Right cardiac atrium (tissue), 5 donors: Measurements from ENCODE around the gene MAGEF1. TPM values are rescaled to one million over a fixed set of nuclear protein-coding genes. Genes with fewer than 3 reads are reported as not detected.

Experiments
- ATAC-seq, 2 donors: fragments of 200-7000 bp; cut with Tn5 transposase; one replicate each; pipeline versions ENCODE4 v1.8.0 to v1.9.1; 2020; ENCODE audit warnings: moderate library complexity in 2 of 2, mild to moderate bottlenecking in 1 of 2
- DNase-seq, 3 donors: peaks; one replicate each; pipeline ENCODE4 v3.0.0-alpha.2; 2020
- H3K27ac ChIP-seq: one replicate; pipeline ENCODE4 v1.5.1; 2013; ENCODE audit warnings: mild to moderate bottlenecking, low read length, control low read depth, moderate library complexity
- H3K27me3 ChIP-seq: one replicate; pipeline ENCODE4 v1.6.1; 2013; ENCODE audit not compliant: control insufficient read depth, insufficient read depth
- H3K4me1 ChIP-seq: one replicate; pipeline ENCODE4 v1.6.1; 2013; ENCODE audit warnings: low read length; ENCODE audit not compliant: control insufficient read depth, insufficient read depth
- H3K4me3 ChIP-seq: one replicate; pipeline ENCODE4 v1.5.1; 2013; ENCODE audit warnings: low read length, control low read depth
- H3K9me3 ChIP-seq: one replicate; pipeline ENCODE4 v1.6.1; 2013; ENCODE audit warnings: low read length; ENCODE audit not compliant: control insufficient read depth
- WGBS: extraction: QIAGEN DNeasy Blood & Tissue Kit; methylation state at CpG from one replicate; pipeline ENCODE4 v1.1.7; 2013; 5-methylcytosine and 5-hydroxymethylcytosine counted together
- intact Hi-C, 4 donors: fragments of 100-400 bp; cut with DNase I; formaldehyde crosslinking; loops; one replicate each; pipeline versions ENCODE4 v1.11.0 to v1.14.0; 2022 to 2023
- polyA plus RNA-seq: library from polyadenylated mRNA; stranded (reverse); fragments of 200-250 nt; gene quantifications from one replicate; pipeline ENCODE4 v1.2.3, GENCODE V29; 2013
- total RNA-seq, 4 donors: library from RNA; stranded (reverse); fragmentation: NEBNext Ultra II Directional; extraction: Animal tissue kit (Norgen Biotek cat#: 25700); gene quantifications; one replicate each; pipeline ENCODE4 v1.2.1, GENCODE V29; 2021
- donor health status: healthy with polysubstance abuse.
- donor health status: DM: no; HTN: yes; CAD: no.
- donor health status: DM: no; HTN: no; CAD: no.
- donor health status: DM: no; HTN: yes; CAD: no; lungs with severe emphysema.
- donor health status: DM: yes; HTN: yes; CAD: no.

MAGEF1 gene
- total and polyA plus RNA-seq, 5 donors = 25.5 to 30.4 (median 29.0) TPM

DNA sequence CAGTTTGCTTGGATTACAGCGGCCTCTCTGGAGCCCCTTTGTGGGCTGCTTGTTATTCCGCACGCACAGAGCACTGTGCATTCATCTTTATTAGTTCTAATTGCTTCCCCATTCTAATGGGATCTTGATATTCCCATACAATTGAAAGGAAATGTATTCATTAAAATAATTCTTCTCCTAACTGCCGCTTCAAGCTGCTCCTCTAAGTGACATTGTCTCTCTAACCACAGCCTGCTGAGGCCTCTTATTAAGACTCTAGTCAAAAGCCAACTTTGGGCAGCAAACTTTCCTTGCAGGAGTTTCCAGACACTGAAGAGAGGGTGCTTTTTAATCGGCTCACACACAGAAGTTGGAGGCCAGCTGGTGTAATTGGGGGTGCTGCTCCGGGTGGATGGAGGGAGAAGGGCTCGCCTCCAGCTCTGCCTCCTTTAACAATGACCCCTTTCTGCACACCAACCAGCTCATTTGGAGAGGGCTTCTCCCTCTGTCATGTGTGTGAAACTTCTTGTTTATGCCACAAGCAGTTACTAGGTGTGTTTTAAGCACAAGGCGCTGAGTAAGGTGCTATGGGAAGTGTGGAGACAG lies 5.6 kb upstream of the MAGEF1 start:
- H3K9me3 ChIP-seq = no peaks in the 10 kb centered on the region
- WGBS = 70% methylated on average over 8 of the region's 8 CpGs
- no peak for DNase-seq
- H3K4me3 ChIP-seq = no peak overlapping the region
- peaks cover 2% of the 10 kb centered on the region for H3K4me1 ChIP-seq
- intact Hi-C loops = loop anchor here in 1 of 4 donors (10.0 kb wide), 1 partner anchor 133 kb away; no protein-coding TSS in a partner anchor
- H3K27ac ChIP-seq = no peak overlapping the region
- ATAC-seq = no peak
- no peaks in the 10 kb centered on the region for H3K27me3 ChIP-seq

DNA sequence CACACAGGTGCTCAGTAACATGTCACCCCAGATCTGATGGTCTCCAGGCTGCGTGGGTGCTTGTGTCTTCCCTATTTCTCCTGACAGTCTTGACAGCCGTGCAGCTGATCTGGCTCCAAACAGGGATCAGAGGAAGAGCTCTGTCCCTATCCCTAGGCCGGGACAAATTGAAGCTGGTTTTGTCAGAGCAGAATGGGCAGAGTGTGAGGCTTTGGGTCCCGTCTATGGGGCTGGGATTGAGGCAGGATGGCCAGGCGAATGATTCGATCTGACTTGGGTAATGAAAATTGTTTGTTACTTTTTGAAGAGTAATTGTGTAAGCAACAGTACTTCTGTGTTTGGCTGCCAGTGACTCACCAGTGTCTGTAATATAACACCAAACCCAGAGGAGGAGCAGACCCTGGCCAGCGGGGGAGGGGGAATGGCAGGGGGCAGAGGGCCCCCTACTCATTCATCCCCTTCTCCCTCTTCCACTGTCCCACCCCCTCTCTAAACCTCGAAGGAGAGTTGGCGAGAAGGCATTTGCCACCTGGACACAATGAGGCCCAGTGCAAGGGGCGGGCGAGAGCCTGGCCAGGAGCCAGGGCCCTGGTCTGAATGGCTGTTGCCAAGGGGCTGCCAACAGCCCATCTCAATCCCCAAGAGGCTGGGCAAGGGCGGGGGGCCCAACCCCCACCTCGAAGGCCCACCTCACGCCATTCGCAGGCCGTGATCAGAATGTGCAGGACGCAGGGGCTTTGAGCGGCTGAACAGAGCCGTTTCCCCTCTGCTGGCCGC lies 4.9 kb upstream of the MAGEF1 start:
- Histone ChIP-seq H3K4me1 (peaks cover 2% of the 10 kb centered on the region), H3K27ac (peak overlapping the region; percentile 83), H3K9me3 (no peaks in the 10 kb centered on the region), H3K27me3 (no peaks in the 10 kb centered on the region), H3K4me3 (no peak overlapping the region)
- 46% methylated on average over 20 of the region's 20 CpGs for WGBS
- ATAC-seq = peak; percentile 38 to 47
- peak in 2 of 3 donors; percentile 74 for DNase-seq
- intact Hi-C loops = loop anchor here in 1 of 4 donors (10.0 kb wide), 1 partner anchor 132 kb away; no protein-coding TSS in a partner anchor

DNA sequence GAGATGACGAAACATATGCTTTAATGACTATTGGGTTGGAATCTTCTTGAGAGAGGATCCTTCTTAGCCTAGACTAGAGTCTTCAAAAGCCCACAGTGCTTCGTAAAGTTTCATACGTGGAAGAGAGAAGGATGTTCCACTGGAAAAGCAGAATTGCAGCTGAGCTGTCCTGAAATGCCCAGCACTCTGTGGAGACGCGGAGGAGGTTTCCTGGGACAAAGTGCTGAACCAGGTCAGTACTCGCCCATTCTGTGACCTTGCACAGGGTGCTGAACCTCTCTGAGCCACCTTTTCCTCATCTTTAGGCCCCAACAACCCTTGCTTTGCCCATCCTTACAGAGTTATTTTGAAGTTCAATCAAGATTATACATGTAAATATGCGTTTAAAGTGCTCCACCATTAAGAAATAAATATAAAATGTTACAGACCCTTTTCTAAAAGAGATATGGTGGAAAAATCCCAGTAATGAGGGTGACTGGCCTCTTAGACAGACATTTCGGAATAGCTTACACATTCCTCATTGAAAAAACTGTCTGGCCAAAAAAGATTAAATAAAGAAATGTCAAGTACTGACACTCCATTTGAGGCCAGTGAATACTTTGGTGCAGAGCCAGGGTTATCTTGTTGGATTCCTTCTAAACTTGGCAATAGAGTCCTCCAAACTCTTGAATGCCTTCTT lies 4.2 kb upstream of the MAGEF1 start:
- intact Hi-C loops = loop anchor here in 1 of 4 donors (10.0 kb wide), 1 partner anchor 131 kb away; no protein-coding TSS in a partner anchor
- peaks cover 2% of the 10 kb centered on the region for H3K4me1 ChIP-seq
- no peak for DNase-seq
- no peaks in the 10 kb centered on the region for H3K27me3 ChIP-seq
- no peak overlapping the region for H3K4me3 ChIP-seq
- peak overlapping the region; percentile 83 for H3K27ac ChIP-seq
- ATAC-seq = peak; percentile 5 to 8
- WGBS = 55% methylated on average over 8 of the region's 8 CpGs
- no peaks in the 10 kb centered on the region for H3K9me3 ChIP-seq

DNA sequence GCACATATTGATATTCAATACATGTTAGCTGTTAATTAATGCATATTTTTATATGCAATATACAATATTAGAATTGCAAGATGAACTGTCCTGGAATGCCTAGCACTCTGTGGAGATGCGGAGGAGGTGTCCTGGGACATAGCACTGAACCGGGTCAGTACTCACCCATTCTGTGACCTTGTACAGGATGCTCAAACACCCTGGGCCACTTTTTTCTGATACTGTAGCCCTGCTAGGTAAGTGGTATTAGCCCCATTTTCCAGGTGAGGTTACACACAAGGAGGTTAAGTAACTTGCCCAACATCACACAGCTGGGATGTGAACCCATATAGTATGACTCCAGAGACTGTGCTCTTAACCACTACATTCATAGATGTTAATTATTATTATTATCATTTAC lies 1.7 kb upstream of the MAGEF1 start:
- ATAC-seq (no peak), DNase-seq (no peak)
- H3K4me3 ChIP-seq = no peak overlapping the region
- H3K27me3 ChIP-seq = no peaks in the 10 kb centered on the region
- H3K9me3 ChIP-seq = no peaks in the 10 kb centered on the region
- intact Hi-C loops = loop anchor here in 1 of 4 donors (10.0 kb wide), 1 partner anchor 129 kb away; no protein-coding TSS in a partner anchor
- H3K4me1 ChIP-seq = peaks cover 6% of the 10 kb centered on the region
- 64% methylated on average over 2 of the region's 2 CpGs for WGBS
- no peak overlapping the region for H3K27ac ChIP-seq

DNA sequence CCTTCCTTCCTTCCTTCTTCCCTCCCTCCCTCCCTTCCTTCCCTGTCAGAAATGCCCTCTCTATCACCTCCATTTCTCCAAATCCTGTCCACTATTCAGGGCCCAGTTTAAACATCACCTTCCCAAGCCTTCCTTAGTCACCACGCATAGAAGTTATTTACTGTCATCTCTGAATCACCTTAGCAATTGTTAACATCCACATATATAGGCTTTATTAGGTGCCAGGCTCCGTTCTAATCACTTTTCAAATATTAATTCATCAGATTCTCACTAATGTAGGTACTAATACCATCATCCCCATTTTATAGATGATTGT lies 1.1 kb upstream of the MAGEF1 start:
- peaks cover 6% of the 10 kb centered on the region for H3K4me1 ChIP-seq
- WGBS = 85% methylated on average over 2 of the region's 2 CpGs
- H3K27me3 ChIP-seq = no peaks in the 10 kb centered on the region
- no peak overlapping the region for H3K27ac ChIP-seq
- H3K4me3 ChIP-seq = no peak overlapping the region
- no peaks in the 10 kb centered on the region for H3K9me3 ChIP-seq
- DNase-seq (no peak), ATAC-seq (no peak)
- intact Hi-C loops = loop anchor here in 1 of 4 donors (10.0 kb wide), 1 partner anchor 128 kb away; no protein-coding TSS in a partner anchor

DNA sequence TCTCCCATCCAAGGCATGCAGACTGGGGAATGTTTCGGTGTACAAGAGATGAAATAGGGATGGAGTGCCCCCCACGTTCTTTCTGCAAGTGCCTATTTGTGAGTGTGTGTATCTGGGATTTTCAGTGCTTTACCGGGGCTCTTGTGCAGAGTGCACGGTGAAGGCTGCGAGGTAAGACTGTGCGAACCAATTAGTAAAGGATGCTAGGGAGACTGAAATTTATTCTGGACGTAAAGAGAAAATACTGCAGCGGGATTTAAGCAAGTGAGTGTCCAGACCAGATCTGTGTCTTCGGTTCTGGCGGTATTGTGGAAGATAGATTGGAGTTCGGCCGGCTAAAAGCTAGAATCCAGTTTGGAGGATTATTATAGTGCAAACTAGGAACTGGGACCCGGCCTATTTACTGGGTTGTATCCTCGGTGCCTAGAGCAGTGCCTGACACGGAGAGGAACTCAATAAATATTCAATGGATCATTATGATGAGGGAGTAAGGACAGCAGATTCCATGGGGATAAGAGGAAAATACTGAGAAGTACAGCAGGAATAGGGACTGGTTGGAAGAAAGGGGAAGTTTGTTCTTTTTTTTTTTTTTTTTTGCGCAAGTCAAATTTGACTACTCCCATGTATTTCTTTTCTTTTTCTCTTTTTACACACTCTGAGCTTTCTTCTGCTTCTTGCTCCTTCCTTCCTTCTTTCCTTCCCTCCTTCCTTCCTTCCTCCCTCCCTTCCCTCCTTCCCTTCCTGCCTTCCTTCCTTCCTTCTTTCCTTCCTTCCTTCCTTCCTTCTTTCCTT lies 580 bp upstream of the MAGEF1 start:
- DNase-seq (no peak), ATAC-seq (no peak)
- intact Hi-C loops = loop anchor here in 1 of 4 donors (10.0 kb wide), 1 partner anchor 128 kb away; no protein-coding TSS in a partner anchor
- Histone ChIP-seq H3K27me3 (no peaks in the 10 kb centered on the region), H3K27ac (no peak overlapping the region), H3K4me1 (peaks cover 6% of the 10 kb centered on the region), H3K4me3 (peak overlapping the region; percentile 73), H3K9me3 (no peaks in the 10 kb centered on the region)
- WGBS = 8% methylated on average over 16 of the region's 16 CpGs

DNA sequence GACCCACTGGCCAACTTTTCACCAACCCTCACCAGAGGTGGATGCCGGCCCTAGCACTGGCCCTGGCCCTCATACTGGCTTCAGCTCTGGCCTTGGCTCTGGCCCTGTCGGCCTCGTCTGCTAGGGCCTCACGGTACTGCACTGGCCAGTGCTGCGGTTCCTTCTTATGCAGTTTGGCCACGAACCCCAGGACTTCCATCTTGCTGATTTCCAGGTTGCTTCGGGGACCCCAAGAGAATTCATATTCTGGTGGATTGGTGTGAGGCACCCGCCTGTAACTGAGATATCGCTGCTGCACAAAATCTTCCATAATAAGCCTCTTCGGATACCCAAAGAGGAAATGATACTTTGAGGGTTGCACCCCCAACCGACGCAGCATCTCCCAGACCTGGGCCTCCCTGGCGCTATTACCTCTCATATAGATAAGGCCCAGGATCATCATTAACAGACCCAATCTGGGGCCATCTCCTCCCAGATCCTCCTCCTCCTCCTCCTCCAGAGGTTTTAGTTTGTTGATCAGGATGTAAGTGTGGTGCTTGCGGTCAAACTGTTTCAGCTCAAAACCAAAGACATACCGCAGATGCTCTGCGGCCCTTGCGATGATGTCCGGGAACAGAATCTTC lies 883 bp downstream of the MAGEF1 start:
- H3K4me3 ChIP-seq = peak overlapping the region; percentile 73
- DNase-seq (peak in 1 of 3 donors; percentile 71), ATAC-seq (peak; percentile 3 to 34)
- intact Hi-C loops = loop anchor here in 1 of 4 donors (10.0 kb wide), 1 partner anchor 126 kb away; no protein-coding TSS in a partner anchor
- H3K4me1 ChIP-seq = peaks cover 4% of the 10 kb centered on the region
- no peaks in the 10 kb centered on the region for H3K27me3 ChIP-seq
- no peaks in the 10 kb centered on the region for H3K9me3 ChIP-seq
- H3K27ac ChIP-seq = peak overlapping the region; percentile 79
- WGBS = 11% methylated on average over 18 of the region's 18 CpGs

DNA sequence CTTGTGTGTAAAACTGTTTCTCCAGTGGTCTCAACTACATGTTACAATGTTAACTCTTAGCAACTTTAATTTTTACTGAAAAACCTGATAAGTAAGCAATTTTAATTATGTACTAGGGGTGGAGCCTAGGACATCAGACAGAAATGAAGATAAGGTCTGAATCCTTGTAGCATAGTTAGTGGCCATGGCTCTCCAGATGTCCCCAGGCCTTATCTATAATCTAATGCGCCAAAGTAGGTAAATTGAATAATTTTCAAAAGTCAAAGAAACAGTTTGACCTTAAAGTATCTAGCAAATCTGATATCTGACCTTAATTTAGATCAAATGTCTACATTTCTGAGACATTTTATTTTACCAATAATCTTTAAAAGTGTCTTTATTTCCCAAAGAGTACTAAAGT lies 8.2 kb downstream of the MAGEF1 start:
- WGBS = 99% methylated on average over 1 of the region's 1 CpG

DNA sequence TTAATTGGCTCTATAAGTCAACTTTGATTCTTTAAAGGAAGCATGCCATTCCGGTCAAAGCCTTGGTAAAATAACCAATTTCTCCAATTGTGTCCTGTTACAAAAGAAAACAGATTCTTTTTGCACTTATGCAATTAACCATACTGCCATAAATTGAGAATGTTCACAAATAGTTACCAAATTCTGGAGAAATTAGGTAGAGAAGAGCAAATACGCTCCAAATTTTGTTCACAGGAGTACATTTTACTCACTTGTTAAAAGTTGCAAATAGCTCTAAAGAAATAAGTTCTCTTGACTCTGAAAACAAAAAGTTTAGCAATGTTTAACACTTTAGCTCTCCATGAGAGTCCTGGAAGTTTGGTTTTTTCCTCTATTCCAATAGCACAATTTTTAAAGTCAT lies 11.1 kb downstream of the MAGEF1 start:
- ATAC-seq = no peak
- Histone ChIP-seq H3K27ac (no peak overlapping the region), H3K27me3 (no peaks in the 10 kb centered on the region), H3K4me3 (no peak overlapping the region), H3K4me1 (no peaks in the 10 kb centered on the region), H3K9me3 (no peaks in the 10 kb centered on the region)
- DNase-seq = no peak
- intact Hi-C loops = no loop called here
- 98% methylated on average over 2 of the region's 2 CpGs for WGBS

More for the DNA sequence above, 8.2 kb downstream of the MAGEF1 start:
- DNase-seq = no peak
- Histone ChIP-seq H3K27ac (no peak overlapping the region), H3K9me3 (no peaks in the 10 kb centered on the region), H3K4me3 (no peak overlapping the region), H3K4me1 (no peaks in the 10 kb centered on the region), H3K27me3 (no peaks in the 10 kb centered on the region)
- intact Hi-C loops = no loop called here
- no peak for ATAC-seq

DNA sequence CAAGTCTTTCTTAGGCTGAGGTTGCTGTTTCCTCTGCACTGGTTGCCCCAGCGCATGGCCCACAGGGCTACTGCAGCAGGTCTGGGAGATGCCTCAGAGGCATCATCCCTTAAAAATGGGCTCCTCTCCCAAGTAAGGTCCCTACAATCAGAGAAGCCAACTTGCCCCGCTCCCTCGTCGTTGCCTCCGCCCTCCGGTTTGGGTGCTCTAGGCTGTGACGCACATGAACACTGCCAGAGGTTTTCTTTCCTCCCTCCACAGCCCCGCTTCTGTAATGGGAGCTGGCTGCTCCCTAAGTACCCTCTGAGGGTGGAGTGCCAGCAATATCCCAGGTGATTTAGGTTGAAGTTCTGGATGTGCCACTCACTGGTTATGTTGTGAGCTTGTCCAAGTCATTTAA lies 14.0 kb downstream of the MAGEF1 start:
- intact Hi-C loops = no loop called here
- DNase-seq (peak in 1 of 3 donors; percentile 8), ATAC-seq (no peak)
- Histone ChIP-seq H3K9me3 (no peaks in the 10 kb centered on the region), H3K27me3 (no peaks in the 10 kb centered on the region), H3K27ac (no peak overlapping the region), H3K4me1 (no peaks in the 10 kb centered on the region), H3K4me3 (no peak overlapping the region)
- WGBS = 95% methylated on average over 8 of the region's 8 CpGs
